ENCODE data around the gene TRMT6. TPM values are rescaled to one million over a fixed set of nuclear protein-coding genes. Genes with fewer than 3 reads are reported as not detected.
A peak's percentile ranks its signal among the peaks of the same experiment; 100 is the strongest.

TRMT6 gene
- total and polyA plus RNA-seq, 2 donors (not counting 1 experiment from before 2014, with no cell fraction given): 7.8 to 12.5 TPM

DNA sequence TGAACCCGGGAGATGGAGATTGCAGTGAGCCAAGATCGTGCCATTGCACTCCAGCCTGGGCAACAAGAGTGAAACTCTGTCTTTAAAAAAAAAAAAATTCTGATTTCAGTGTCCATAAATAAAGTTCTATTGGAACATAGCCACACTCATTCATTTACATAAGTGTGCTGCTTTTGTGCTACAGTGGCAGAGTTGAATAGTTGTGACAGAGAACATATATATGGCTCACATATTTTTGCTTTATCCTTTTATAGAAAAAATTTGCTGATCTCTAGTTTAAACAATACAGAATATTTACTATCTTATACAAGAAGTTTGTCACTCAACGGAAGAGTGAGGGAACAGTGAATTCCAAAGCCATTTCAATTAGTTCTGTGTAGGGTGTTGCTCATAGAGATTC lies 18.1 kb upstream of the TRMT6 start:
- H3K36me3 ChIP-seq (ENCODE audit: control insufficient read depth, insufficient read depth, low read length): no peaks in the 10 kb centered on the region

DNA sequence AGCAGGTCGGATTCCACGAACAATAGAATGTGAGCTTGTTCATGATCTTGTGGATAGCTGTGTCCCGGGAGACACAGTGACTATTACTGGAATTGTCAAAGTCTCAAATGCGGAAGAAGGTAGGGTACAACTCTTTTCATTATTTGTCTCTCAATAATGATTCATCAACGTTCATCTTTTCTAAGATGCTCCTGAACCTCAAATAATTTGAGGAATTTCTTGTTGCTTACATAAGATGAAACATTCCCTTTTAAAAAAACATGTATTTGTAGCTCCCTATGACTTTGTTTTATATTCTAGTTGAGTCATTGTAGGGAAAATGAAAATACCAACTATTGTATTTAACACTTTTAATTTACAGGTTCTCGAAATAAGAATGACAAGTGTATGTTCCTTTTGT lies 17.1 kb upstream of the TRMT6 start:
- no peak overlapping the region for H3K4me3 ChIP-seq (replicated peaks in 1 of 4; ENCODE audit: control extremely low read depth in 1 of 4, insufficient read depth in 1 of 4, low read depth in 3 of 4, low read length in 4 of 4)
- no peak for TF ChIP-seq EZH2 (IDR thresholded peaks at IDR 0.05; ENCODE audit: low read length, missing control alignments)
- TF ChIP-seq, protein P1, sequence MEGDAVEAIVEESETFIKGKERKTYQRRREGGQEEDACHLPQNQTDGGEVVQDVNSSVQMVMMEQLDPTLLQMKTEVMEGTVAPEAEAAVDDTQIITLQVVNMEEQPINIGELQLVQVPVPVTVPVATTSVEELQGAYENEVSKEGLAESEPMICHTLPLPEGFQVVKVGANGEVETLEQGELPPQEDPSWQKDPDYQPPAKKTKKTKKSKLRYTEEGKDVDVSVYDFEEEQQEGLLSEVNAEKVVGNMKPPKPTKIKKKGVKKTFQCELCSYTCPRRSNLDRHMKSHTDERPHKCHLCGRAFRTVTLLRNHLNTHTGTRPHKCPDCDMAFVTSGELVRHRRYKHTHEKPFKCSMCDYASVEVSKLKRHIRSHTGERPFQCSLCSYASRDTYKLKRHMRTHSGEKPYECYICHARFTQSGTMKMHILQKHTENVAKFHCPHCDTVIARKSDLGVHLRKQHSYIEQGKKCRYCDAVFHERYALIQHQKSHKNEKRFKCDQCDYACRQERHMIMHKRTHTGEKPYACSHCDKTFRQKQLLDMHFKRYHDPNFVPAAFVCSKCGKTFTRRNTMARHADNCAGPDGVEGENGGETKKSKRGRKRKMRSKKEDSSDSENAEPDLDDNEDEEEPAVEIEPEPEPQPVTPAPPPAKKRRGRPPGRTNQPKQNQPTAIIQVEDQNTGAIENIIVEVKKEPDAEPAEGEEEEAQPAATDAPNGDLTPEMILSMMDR (conservative IDR thresholded peaks at IDR 0.05 in 1 of 2, IDR thresholded peaks at IDR 0.05 in 1 of 2; ENCODE audit: low read depth in 1 of 2, low read length in 2 of 2): no peak

More for the DNA sequence above, 18.1 kb upstream of the TRMT6 start:
- no peak overlapping the region for H3K27ac ChIP-seq (ENCODE audit: insufficient read depth, low read length)
- H3K79me2 ChIP-seq (ENCODE audit: control insufficient read depth, insufficient read depth, low read length): no peaks in the 10 kb centered on the region
- DNase-seq (ENCODE audit: low read depth in 2 of 2): no peak
- no peak for TF ChIP-seq EZH2 (IDR thresholded peaks at IDR 0.05; ENCODE audit: low read length, missing control alignments)
- TF ChIP-seq, protein P1 (conservative IDR thresholded peaks at IDR 0.05 in 1 of 2, IDR thresholded peaks at IDR 0.05 in 1 of 2; ENCODE audit: low read depth in 1 of 2, low read length in 2 of 2): no peak
- H4K20me1 ChIP-seq (ENCODE audit: control insufficient read depth, extremely low read depth, insufficient read depth, low read length): no peaks in the 10 kb centered on the region
- no peaks in the 10 kb centered on the region for H3K27me3 ChIP-seq (ENCODE audit: control insufficient read depth, insufficient read depth, low read length)
- no peaks in the 10 kb centered on the region for H3K9me3 ChIP-seq (ENCODE audit: control insufficient read depth, insufficient read depth, low read depth, low read length)
- H3K4me1 ChIP-seq (ENCODE audit: control insufficient read depth, extremely low read depth, insufficient read depth, low read length): no peaks in the 10 kb centered on the region
- no peak overlapping the region for H2AFZ ChIP-seq (ENCODE audit: low read length)
- H3K4me3 ChIP-seq (replicated peaks in 1 of 4; ENCODE audit: control extremely low read depth in 1 of 4, insufficient read depth in 1 of 4, low read depth in 3 of 4, low read length in 4 of 4): no peak overlapping the region
- no peak overlapping the region for H3K4me2 ChIP-seq (ENCODE audit: extremely low read depth, insufficient read depth, low read length)
- no peak overlapping the region for H3K9ac ChIP-seq (ENCODE audit: insufficient read depth, low read length)

DNA sequence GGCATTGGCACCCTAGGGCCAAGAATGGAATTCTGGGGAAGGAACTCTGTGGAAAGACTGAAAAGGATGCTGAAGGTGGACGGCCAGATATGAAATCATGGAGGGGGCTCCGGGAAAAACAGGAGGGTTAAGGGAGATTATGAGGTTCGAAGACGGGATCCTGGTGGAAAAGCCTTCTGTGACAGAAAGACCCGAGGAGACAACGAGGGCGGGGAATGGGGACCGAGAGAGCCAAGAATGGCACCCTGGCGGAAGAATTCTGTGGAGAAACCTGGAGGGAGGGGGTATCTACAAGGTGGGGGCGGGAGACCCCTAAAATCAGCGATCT lies 426 bp downstream of the TRMT6 start:
- H3K27ac ChIP-seq (ENCODE audit: insufficient read depth, low read length): peak overlapping the region; percentile 71
- peak overlapping the region; percentile 87 for H3K4me2 ChIP-seq (ENCODE audit: extremely low read depth, insufficient read depth, low read length)
- DNase-seq (ENCODE audit: low read depth in 2 of 2): no peak
- H2AFZ ChIP-seq (ENCODE audit: low read length): peak overlapping the region; percentile 77
- peak overlapping the region; percentile 44 for H3K9ac ChIP-seq (ENCODE audit: insufficient read depth, low read length)
- TF ChIP-seq EZH2 (IDR thresholded peaks at IDR 0.05; ENCODE audit: low read length, missing control alignments): no peak
- TF ChIP-seq, protein P1 (conservative IDR thresholded peaks at IDR 0.05 in 1 of 2, IDR thresholded peaks at IDR 0.05 in 1 of 2; ENCODE audit: low read depth in 1 of 2, low read length in 2 of 2): no peak
- H3K4me1 ChIP-seq (ENCODE audit: control insufficient read depth, extremely low read depth, insufficient read depth, low read length): peaks cover 5% of the 10 kb centered on the region
- H3K9me3 ChIP-seq (ENCODE audit: control insufficient read depth, insufficient read depth, low read depth, low read length): no peaks in the 10 kb centered on the region
- peaks cover 33% of the 10 kb centered on the region for H3K79me2 ChIP-seq (ENCODE audit: control insufficient read depth, insufficient read depth, low read length)
- no peaks in the 10 kb centered on the region for H4K20me1 ChIP-seq (ENCODE audit: control insufficient read depth, extremely low read depth, insufficient read depth, low read length)
- H3K27me3 ChIP-seq (ENCODE audit: control insufficient read depth, insufficient read depth, low read length): no peaks in the 10 kb centered on the region
- peak overlapping the region; percentile 56 to 92 (median 84) for H3K4me3 ChIP-seq (replicated peaks in 1 of 4; ENCODE audit: control extremely low read depth in 1 of 4, insufficient read depth in 1 of 4, low read depth in 3 of 4, low read length in 4 of 4)
- peaks cover 2% of the 10 kb centered on the region for H3K36me3 ChIP-seq (ENCODE audit: control insufficient read depth, insufficient read depth, low read length)

More for the DNA sequence above, 17.1 kb upstream of the TRMT6 start:
- Histone ChIP-seq H4K20me1 (ENCODE audit: control insufficient read depth, extremely low read depth, insufficient read depth, low read length) (no peaks in the 10 kb centered on the region), H3K27ac (ENCODE audit: insufficient read depth, low read length) (no peak overlapping the region), H3K79me2 (ENCODE audit: control insufficient read depth, insufficient read depth, low read length) (no peaks in the 10 kb centered on the region), H3K27me3 (ENCODE audit: control insufficient read depth, insufficient read depth, low read length) (no peaks in the 10 kb centered on the region), H3K36me3 (ENCODE audit: control insufficient read depth, insufficient read depth, low read length) (no peaks in the 10 kb centered on the region), H3K4me1 (ENCODE audit: control insufficient read depth, extremely low read depth, insufficient read depth, low read length) (no peaks in the 10 kb centered on the region), H2AFZ (ENCODE audit: low read length) (no peak overlapping the region), H3K9me3 (ENCODE audit: control insufficient read depth, insufficient read depth, low read depth, low read length) (no peaks in the 10 kb centered on the region), H3K4me2 (ENCODE audit: extremely low read depth, insufficient read depth, low read length) (no peak overlapping the region), H3K9ac (ENCODE audit: insufficient read depth, low read length) (no peak overlapping the region)
- no peak for DNase-seq (ENCODE audit: low read depth in 2 of 2)

Data from fibroblast of lung (primary cell).